OCI-LY7 (cell line): ENCODE measurements around the gene CIROP. TPM values are rescaled to one million over a fixed set of nuclear protein-coding genes. Genes with fewer than 3 reads are reported as not detected.

Experiments
- BruUV-seq: library from RNA; stranded (reverse); fragments of 400-500 nt; replicated peaks from 2 replicates; lab custom pipeline; 2021; lab: Mats Ljungman, UMichigan
- CTCF ChIA-PET: fragments of 300-600 bp; sonication (Branson Sonifier 250); formaldehyde crosslinking; loops from one replicate; lab custom pipeline; 2022; ENCODE audit warnings: antibody characterized with exemption; ENCODE audit not compliant: unreplicated experiment; lab: Charles Lee
- POLR2A ChIA-PET: fragments of 300-600 bp; sonication (Branson Sonifier 250); formaldehyde crosslinking; loops from one replicate; lab custom pipeline; 2022; ENCODE audit warnings: antibody characterized with exemption; lab: Charles Lee
- DNase-seq: peaks from one replicate; pipeline ENCODE4 v3.0.0-alpha.2; 2015; ENCODE audit warnings: low spot score
- H2AFZ ChIP-seq: fragments of 200-600 bp; sonication (generic), shearing (Covaris generic); 2 replicates; pipeline ENCODE4 v1.6.1; 2014; ENCODE audit warnings: mild to moderate bottlenecking, antibody characterized with exemption, low read length, moderate library complexity
- H3K27ac ChIP-seq: fragments of 200-600 bp; sonication (generic); 2 replicates; pipeline ENCODE4 v1.5.1; 2014; ENCODE audit warnings: mixed run types, low read depth, mild to moderate bottlenecking, moderate library complexity, low read length, inconsistent platforms; ENCODE audit not compliant: poor library complexity, severe bottlenecking
- H3K36me3 ChIP-seq: fragments of 200-600 bp; sonication (generic); 2 replicates; pipeline ENCODE4 v1.6.1; 2014; ENCODE audit warnings: mild to moderate bottlenecking, antibody characterized with exemption, low read length, moderate library complexity, mixed read lengths; ENCODE audit not compliant: insufficient read depth
- H3K4me1 ChIP-seq: fragments of 200-600 bp; sonication (generic); 2 replicates; pipeline ENCODE4 v1.5.1; 2014; ENCODE audit warnings: mild to moderate bottlenecking, low read length; ENCODE audit not compliant: insufficient read depth, poor library complexity, severe bottlenecking
- H3K4me2 ChIP-seq: fragments of 200-600 bp; sonication (generic); 2 replicates; pipeline ENCODE4 v1.6.1; 2014; ENCODE audit warnings: mild to moderate bottlenecking, low read length
- H3K4me3 ChIP-seq: fragments of 200-600 bp; sonication (generic); 2 replicates; pipeline ENCODE4 v1.5.1; 2014; ENCODE audit warnings: mild to moderate bottlenecking, low read depth, low read length; ENCODE audit not compliant: poor library complexity, severe bottlenecking
- H3K79me2 ChIP-seq: fragments of 200-600 bp; sonication (generic); 2 replicates; pipeline ENCODE4 v1.6.1; 2016; ENCODE audit warnings: low read depth, mild to moderate bottlenecking, low read length, moderate library complexity, mixed read lengths; ENCODE audit not compliant: insufficient read depth
- H3K9me2 ChIP-seq: fragments of 200-600 bp; sonication (generic); 2 replicates; pipeline ENCODE4 v1.6.1; 2016; ENCODE audit warnings: mild to moderate bottlenecking, low read length, mixed read lengths; ENCODE audit not compliant: insufficient read depth
- H3K9me3 ChIP-seq: fragments of 200-600 bp; sonication (generic); 2 replicates; pipeline ENCODE4 v1.6.1; 2014; ENCODE audit warnings: mild to moderate bottlenecking, mixed run types, low read length, mixed read lengths
- H4K20me1 ChIP-seq: fragments of 200-600 bp; sonication (generic); 2 replicates; pipeline ENCODE4 v1.6.1; 2014; ENCODE audit warnings: mild to moderate bottlenecking, antibody characterized with exemption, low read length, moderate library complexity, mixed read lengths; ENCODE audit not compliant: insufficient read depth
- CTCF ChIP-seq: fragments of 200-600 bp; sonication (generic); conservative IDR thresholded peaks from 2 replicates; pipeline ENCODE4 v1.5.1; 2014; ENCODE audit warnings: mild to moderate bottlenecking, antibody characterized with exemption, low read length, moderate library complexity, mixed read lengths
- EZH2phosphoT487 ChIP-seq: fragments of 200-600 bp; sonication (generic); IDR thresholded peaks from 2 replicates; pipeline ENCODE4 v1.6.1; 2018; ENCODE audit warnings: low read depth, borderline replicate concordance, mild to moderate bottlenecking, mixed run types, antibody characterized with exemption, low read length, moderate library complexity, mixed read lengths
- intact Hi-C: fragments of 100-400 bp; cut with micrococcal nuclease; formaldehyde crosslinking; loops from one replicate; pipeline ENCODE4 v1.10.0; 2022; ENCODE audit not compliant: unreplicated experiment
- total RNA-seq, 2 experiments: library from RNA; depleted of rRNA in 1 of 2; stranded (reverse); fragments of >200 nt in 1 of 2; shearing (Covaris generic) in 1 of 2; gene quantifications; 2 replicates each; pipeline ENCODE4 v1.2.3, GENCODE V29; 2014 to 2022

Gene CIROP
- total RNA-seq, 2 experiments from 2014 or later: not detected

- intact Hi-C loops: loop anchor here (1.0 to 10.0 kb wide), 3 partner anchors 73 to 484 kb away; no protein-coding TSS in a partner anchor
- DNase-seq: no peak
- peak overlapping the region; percentile 26 for H3K27ac ChIP-seq
- no peaks in the 10 kb centered on the region for H3K79me2 ChIP-seq
- ChIA-PET POLR2A (interaction anchor here (0.6 to 1.4 kb wide), 6 partner anchors 13 to 487 kb away, joined by 3 to 6 read pairs (median 3); no protein-coding TSS in a partner anchor), CTCF (interaction anchor here (0.7 to 2.3 kb wide), 12 partner anchors 10 to 1964 kb away, joined by 3 to 18 read pairs (median 4); no protein-coding TSS in a partner anchor)
- H3K4me2 ChIP-seq: no peak overlapping the region
- H3K9me3 ChIP-seq: no peaks in the 10 kb centered on the region
- no peak for TF ChIP-seq EZH2phosphoT487
- no peak for TF ChIP-seq CTCF
- BruUV-seq: TSS peak; percentile 98
- H3K4me3 ChIP-seq: no peak overlapping the region
- H3K9me2 ChIP-seq: no peaks in the 10 kb centered on the region
- no peaks in the 10 kb centered on the region for H4K20me1 ChIP-seq
- H2AFZ ChIP-seq: no peak overlapping the region
- H3K4me1 ChIP-seq: peaks cover 27% of the 10 kb centered on the region
- H3K36me3 ChIP-seq: peaks cover 53% of the 10 kb centered on the region
These were observed 45.9 kb downstream of the CIROP start for GRCh38 chr14:23058654-23059504.

- H3K9me2 ChIP-seq: no peaks in the 10 kb centered on the region
- no peak overlapping the region for H2AFZ ChIP-seq
- peak; percentile 86 for DNase-seq
- H3K9me3 ChIP-seq: no peaks in the 10 kb centered on the region
- peak overlapping the region; percentile 85 for H3K4me2 ChIP-seq
- peaks cover 27% of the 10 kb centered on the region for H3K4me1 ChIP-seq
- BruUV-seq: no TSS peak
- intact Hi-C loops: loop anchor here (1.0 to 10.0 kb wide), 3 partner anchors 72 to 483 kb away; no protein-coding TSS in a partner anchor
- ChIA-PET CTCF (interaction anchor here (0.6 to 2.3 kb wide), 10 partner anchors 11 to 462 kb away, joined by 3 to 18 read pairs (median 4); no protein-coding TSS in a partner anchor), POLR2A (interaction anchor here (0.6 to 1.0 kb wide), 5 partner anchors 13 to 487 kb away, joined by 3 to 4 read pairs (median 3); no protein-coding TSS in a partner anchor)
- peak; percentile 95 for TF ChIP-seq CTCF
- TF ChIP-seq EZH2phosphoT487: no peak
- peaks cover 44% of the 10 kb centered on the region for H3K36me3 ChIP-seq
- H4K20me1 ChIP-seq: no peaks in the 10 kb centered on the region
- H3K79me2 ChIP-seq: no peaks in the 10 kb centered on the region
- H3K27ac ChIP-seq: no peak overlapping the region
- peak overlapping the region; percentile 62 for H3K4me3 ChIP-seq
These were observed 46.8 kb downstream of the CIROP start for GRCh38 chr14:23057757-23058653.
